GM10847 (cell line): Measurements from ENCODE around the gene PAM.

Experiments used
- POLR2A ChIP-seq: IDR thresholded peaks from 2 replicates; pipeline ENCODE4 v1.6.1; 2011; ENCODE audit not compliant: insufficient read length; ENCODE audit errors: extremely low read depth

Gene PAM

GRCh38 chr5:102754767-102755431 lies at the start of gene PAM:
Gene PAM, plus strand, starts transcription at chr5:102755305. Its CDS starts 110,891 bp downstream, at chr5:102866196.
- TF ChIP-seq POLR2A, result peak; percentile 59

- no peak for TF ChIP-seq POLR2A
Observed at GRCh38 chr5:102711525-102712385, 43.4 kb upstream of the PAM start.

- TF ChIP-seq POLR2A, result no peak
Observed at GRCh38 chr5:102713278-102713677, 41.8 kb upstream of the PAM start.

GRCh38 chr5:102713682-102714231 lies 41.3 kb upstream of the PAM start:
- no peak for TF ChIP-seq POLR2A

GRCh38 chr5:102715082-102715807 lies 39.9 kb upstream of the PAM start:
- no peak for TF ChIP-seq POLR2A

GRCh38 chr5:102716017-102716416 lies 39.1 kb upstream of the PAM start:
- TF ChIP-seq POLR2A, result no peak

- TF ChIP-seq POLR2A, result no peak
Observed at GRCh38 chr5:102718819-102719218, 36.3 kb upstream of the PAM start.

GRCh38 chr5:102719886-102720285 lies 35.2 kb upstream of the PAM start:
- TF ChIP-seq POLR2A, result no peak

- TF ChIP-seq POLR2A, result no peak
Observed at GRCh38 chr5:102720969-102721368, 34.1 kb upstream of the PAM start.

GRCh38 chr5:102722931-102723330 lies 32.2 kb upstream of the PAM start:
- no peak for TF ChIP-seq POLR2A

- no peak for TF ChIP-seq POLR2A
Observed at GRCh38 chr5:102731693-102732092, 23.4 kb upstream of the PAM start.

GRCh38 chr5:102733534-102733933 lies 21.6 kb upstream of the PAM start:
- TF ChIP-seq POLR2A, result no peak

GRCh38 chr5:102737161-102737560 lies 17.9 kb upstream of the PAM start:
- no peak for TF ChIP-seq POLR2A

- no peak for TF ChIP-seq POLR2A
Observed at GRCh38 chr5:102737805-102738469, 17.2 kb upstream of the PAM start.

GRCh38 chr5:102740515-102740914 lies 14.6 kb upstream of the PAM start:
- TF ChIP-seq POLR2A, result no peak
